Fibroblast of peridontal ligament (primary cell): ENCODE results near the gene DNAH2.
A peak's percentile ranks its signal among the peaks of the same experiment; 100 is the strongest.

Source experiments
- DNase-seq: peaks from one replicate; pipeline ENCODE4 v3.0.0-alpha.2; 2010; ENCODE audit errors: extremely low read depth

Gene DNAH2

GRCh38 chr17:7818746-7819645, 101.5 kb downstream of the DNAH2 start:
- DNase-seq = no peak

- no peak for DNase-seq
Measured at GRCh38 chr17:7820231-7820630, 102.7 kb downstream of the DNAH2 start.

GRCh38 chr17:7822126-7822525, 104.6 kb downstream of the DNAH2 start:
- DNase-seq = no peak

GRCh38 chr17:7823581-7824001, 106.0 kb downstream of the DNAH2 start:
- no peak for DNase-seq

- no peak for DNase-seq
Measured at GRCh38 chr17:7824021-7824924, 106.7 kb downstream of the DNAH2 start.

GRCh38 chr17:7825206-7825990, 107.9 kb downstream of the DNAH2 start:
- peak; percentile 24 for DNase-seq

GRCh38 chr17:7830616-7831015, 113.1 kb downstream of the DNAH2 start:
- DNase-seq = no peak

GRCh38 chr17:7831233-7831632, 113.7 kb downstream of the DNAH2 start:
- no peak for DNase-seq

GRCh38 chr17:7832431-7832830, 114.9 kb downstream of the DNAH2 start:
- DNase-seq = no peak

GRCh38 chr17:7833011-7833794, 115.7 kb downstream of the DNAH2 start:
- no peak for DNase-seq

- peak; percentile 83 for DNase-seq
Measured at GRCh38 chr17:7833795-7834541, 116.4 kb downstream of the DNAH2 start, which contains the start of gene KDM6B. Gene KDM6B (plus strand): TSS chr17:7834217. CDS start chr17:7845555, 11,338 bp downstream.

GRCh38 chr17:7834542-7834956, 117.0 kb downstream of the DNAH2 start:
- DNase-seq = no peak

- DNase-seq = peak; percentile 96
Measured at GRCh38 chr17:7834957-7835813, 117.6 kb downstream of the DNAH2 start.

GRCh38 chr17:7835814-7836595, 118.5 kb downstream of the DNAH2 start:
- DNase-seq = peak; percentile 61

GRCh38 chr17:7836596-7837407, 119.3 kb downstream of the DNAH2 start:
- DNase-seq = peak; percentile 91

GRCh38 chr17:7837408-7838088, 120.0 kb downstream of the DNAH2 start:
- no peak for DNase-seq
